Measurements from ENCODE around the gene KRTAP12-1.

DNA sequence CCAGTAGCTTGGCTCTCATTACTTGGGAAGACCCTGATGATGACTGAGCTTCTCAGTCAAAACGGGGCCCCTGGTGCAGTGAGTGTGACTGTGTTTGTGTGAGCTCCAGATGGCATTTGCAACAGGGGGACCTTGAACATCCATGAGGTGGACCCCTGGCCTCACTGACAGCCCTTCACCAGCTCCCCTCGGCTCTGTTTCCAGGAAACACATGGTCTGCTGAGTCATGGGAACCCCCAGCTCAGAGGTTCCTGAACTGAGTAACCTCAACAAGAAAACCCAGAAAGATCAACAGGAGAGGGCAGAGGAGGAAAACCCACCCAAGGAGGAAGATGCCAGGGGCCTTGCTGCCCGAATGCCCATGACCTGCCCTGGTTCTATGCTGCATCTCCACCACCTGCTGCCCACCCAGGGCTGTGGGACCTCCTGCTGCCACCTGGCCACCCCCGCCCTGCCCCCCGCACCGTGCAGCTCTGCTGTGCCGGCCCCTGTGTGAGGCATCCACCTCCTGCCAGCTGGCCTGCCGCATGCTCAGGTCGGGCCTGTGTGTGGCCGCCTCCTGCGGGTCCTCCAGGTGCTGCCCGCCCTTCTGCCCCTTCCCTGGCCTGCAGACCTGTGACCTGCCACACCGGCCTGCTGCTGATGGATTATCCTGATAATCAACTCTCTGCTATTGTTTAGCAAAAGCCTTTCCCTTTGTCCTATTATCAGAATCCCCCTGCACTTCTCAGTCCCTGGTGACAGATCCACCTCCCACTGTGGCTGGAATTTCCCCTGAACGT, 4.2 kb upstream of the KRTAP12-1 start:
- TF ChIP-seq CTCF (IDR thresholded peaks at IDR 0.05; ENCODE audit: insufficient read depth, low read length) (no peak), POLR2AphosphoS5 (IDR thresholded peaks at IDR 0.05; ENCODE audit: low read depth) (no peak), SPI1 (IDR thresholded peaks at IDR 0.05; ENCODE audit: borderline replicate concordance, low read depth) (no peak), GABPA (IDR thresholded peaks at IDR 0.05; ENCODE audit: low read depth) (no peak)
- TF ChIP-seq, protein P1, sequence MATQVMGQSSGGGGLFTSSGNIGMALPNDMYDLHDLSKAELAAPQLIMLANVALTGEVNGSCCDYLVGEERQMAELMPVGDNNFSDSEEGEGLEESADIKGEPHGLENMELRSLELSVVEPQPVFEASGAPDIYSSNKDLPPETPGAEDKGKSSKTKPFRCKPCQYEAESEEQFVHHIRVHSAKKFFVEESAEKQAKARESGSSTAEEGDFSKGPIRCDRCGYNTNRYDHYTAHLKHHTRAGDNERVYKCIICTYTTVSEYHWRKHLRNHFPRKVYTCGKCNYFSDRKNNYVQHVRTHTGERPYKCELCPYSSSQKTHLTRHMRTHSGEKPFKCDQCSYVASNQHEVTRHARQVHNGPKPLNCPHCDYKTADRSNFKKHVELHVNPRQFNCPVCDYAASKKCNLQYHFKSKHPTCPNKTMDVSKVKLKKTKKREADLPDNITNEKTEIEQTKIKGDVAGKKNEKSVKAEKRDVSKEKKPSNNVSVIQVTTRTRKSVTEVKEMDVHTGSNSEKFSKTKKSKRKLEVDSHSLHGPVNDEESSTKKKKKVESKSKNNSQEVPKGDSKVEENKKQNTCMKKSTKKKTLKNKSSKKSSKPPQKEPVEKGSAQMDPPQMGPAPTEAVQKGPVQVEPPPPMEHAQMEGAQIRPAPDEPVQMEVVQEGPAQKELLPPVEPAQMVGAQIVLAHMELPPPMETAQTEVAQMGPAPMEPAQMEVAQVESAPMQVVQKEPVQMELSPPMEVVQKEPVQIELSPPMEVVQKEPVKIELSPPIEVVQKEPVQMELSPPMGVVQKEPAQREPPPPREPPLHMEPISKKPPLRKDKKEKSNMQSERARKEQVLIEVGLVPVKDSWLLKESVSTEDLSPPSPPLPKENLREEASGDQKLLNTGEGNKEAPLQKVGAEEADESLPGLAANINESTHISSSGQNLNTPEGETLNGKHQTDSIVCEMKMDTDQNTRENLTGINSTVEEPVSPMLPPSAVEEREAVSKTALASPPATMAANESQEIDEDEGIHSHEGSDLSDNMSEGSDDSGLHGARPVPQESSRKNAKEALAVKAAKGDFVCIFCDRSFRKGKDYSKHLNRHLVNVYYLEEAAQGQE (IDR thresholded peaks at IDR 0.05; ENCODE audit: insufficient replicate concordance, low read depth), result no peak

Data from HL-60 (cell line).